ENCODE results near the gene TCF3. TPM values are rescaled to one million over a fixed set of nuclear protein-coding genes. Genes with fewer than 3 reads are reported as not detected.
"Not testable (repeated sequence)": the region's sequence is repeated elsewhere in the genome, so short reads cannot be mapped to it uniquely, and the experiment has no call there.

The TCF3 gene
- total RNA-seq, 2 donors from 2014 or later, result 64.2 to 114 TPM

- intact Hi-C loops (cut with DNase I), result no loop called here
- peaks cover 27% of the 10 kb centered on the region for H3K27me3 ChIP-seq
- no peaks in the 10 kb centered on the region for H3K36me3 ChIP-seq
- no peak for TF ChIP-seq CTCF (IDR thresholded peaks at IDR 0.05)
- H3K4me3 ChIP-seq, result no peak overlapping the region
- H3K4me1 ChIP-seq, result peaks cover 5% of the 10 kb centered on the region
- H3K27ac ChIP-seq, result no peak overlapping the region
- H3K9me3 ChIP-seq, result no peaks in the 10 kb centered on the region
- no peak for DNase-seq
- peak overlapping the region in 1 of 2 donors; percentile 8 for H3K9ac ChIP-seq (ENCODE audit: low read depth in 2 of 2, low read length in 2 of 2)
Measured at GRCh38 chr19:1668486-1669270, 16.3 kb upstream of the TCF3 start.

- Histone ChIP-seq H3K27me3 (peaks cover 27% of the 10 kb centered on the region), H3K9ac (ENCODE audit: low read depth in 2 of 2, low read length in 2 of 2) (peak overlapping the region in 1 of 2 donors; percentile 8), H3K4me1 (peaks cover 5% of the 10 kb centered on the region)
Measured at GRCh38 chr19:1668048-1668485, 15.7 kb upstream of the TCF3 start.

GRCh38 chr19:1665565-1666047 is 13.2 kb upstream of the TCF3 start:
- DNase-seq, result no peak
- no peak for TF ChIP-seq CTCF (IDR thresholded peaks at IDR 0.05)
- Histone ChIP-seq H3K9me3 (no peaks in the 10 kb centered on the region), H3K27ac (no peak overlapping the region), H3K27me3 (peaks cover 21% of the 10 kb centered on the region), H3K4me1 (no peaks in the 10 kb centered on the region), H3K9ac (ENCODE audit: low read depth in 2 of 2, low read length in 2 of 2) (no peak overlapping the region), H3K4me3 (no peak overlapping the region), H3K36me3 (no peaks in the 10 kb centered on the region)
- intact Hi-C loops (cut with DNase I), result no loop called here

More at GRCh38 chr19:1668048-1668485, 15.7 kb upstream of the TCF3 start:
- no peaks in the 10 kb centered on the region for H3K9me3 ChIP-seq
- no peak overlapping the region for H3K27ac ChIP-seq
- no peaks in the 10 kb centered on the region for H3K36me3 ChIP-seq
- no peak overlapping the region for H3K4me3 ChIP-seq
- DNase-seq, result no peak
- intact Hi-C loops (cut with DNase I), result no loop called here
- no peak for TF ChIP-seq CTCF (IDR thresholded peaks at IDR 0.05)

- H3K27ac ChIP-seq, result no peak overlapping the region
- DNase-seq, result no peak
- TF ChIP-seq CTCF (IDR thresholded peaks at IDR 0.05), result no peak
- no peaks in the 10 kb centered on the region for H3K36me3 ChIP-seq
- no peaks in the 10 kb centered on the region for H3K4me1 ChIP-seq
- H3K4me3 ChIP-seq, result no peak overlapping the region
- H3K9me3 ChIP-seq, result no peaks in the 10 kb centered on the region
- H3K27me3 ChIP-seq, result peaks cover 13% of the 10 kb centered on the region
- H3K9ac ChIP-seq (ENCODE audit: low read depth in 2 of 2, low read length in 2 of 2), result no peak overlapping the region
- intact Hi-C loops (cut with DNase I), result loop anchor here (5.0 kb wide), 1 partner anchor 42 kb away; no protein-coding TSS in a partner anchor
Measured at GRCh38 chr19:1663852-1664251, 11.4 kb upstream of the TCF3 start.

- not testable (repeated sequence) for H3K27me3 ChIP-seq; H3K27ac ChIP-seq; H3K4me1 ChIP-seq; H3K9ac ChIP-seq (ENCODE audit: low read depth in 2 of 2, low read length in 2 of 2); H3K9me3 ChIP-seq; H3K4me3 ChIP-seq; H3K36me3 ChIP-seq; DNase-seq
- intact Hi-C loops (cut with DNase I), result loop anchor here (5.0 kb wide), 1 partner anchor 41 kb away; no protein-coding TSS in a partner anchor
Measured at GRCh38 chr19:1663227-1663626, 10.8 kb upstream of the TCF3 start.

GRCh38 chr19:1661995-1662394 is 9.6 kb upstream of the TCF3 start:
- Histone ChIP-seq H3K9me3 (no peaks in the 10 kb centered on the region), H3K27ac (no peak overlapping the region), H3K4me3 (no peak overlapping the region), H3K4me1 (no peaks in the 10 kb centered on the region), H3K27me3 (no peaks in the 10 kb centered on the region), H3K9ac (ENCODE audit: low read depth in 2 of 2, low read length in 2 of 2) (no peak overlapping the region), H3K36me3 (no peaks in the 10 kb centered on the region)
- DNase-seq, result no peak
- intact Hi-C loops (cut with DNase I), result loop anchor here (5.0 kb wide), 1 partner anchor 40 kb away; no protein-coding TSS in a partner anchor
- TF ChIP-seq CTCF (IDR thresholded peaks at IDR 0.05), result no peak
